ENCODE measurements around the gene VCX2. TPM values are rescaled to one million over a fixed set of nuclear protein-coding genes. Genes with fewer than 3 reads are reported as not detected.
"Not testable (repeated sequence)": the region's sequence is repeated elsewhere in the genome, so short reads cannot be mapped to it uniquely, and the experiment has no call there.

Gene VCX2
- total RNA-seq, 1 donor from 2014 or later, result not detected

- DNase-seq (ENCODE audit: low read depth), result no peak
- no peak overlapping the region for H3K4me3 ChIP-seq (ENCODE audit: low read depth, low read length)
- H3K36me3 ChIP-seq (ENCODE audit: control insufficient read depth, insufficient read depth, low read length), result no peaks in the 10 kb centered on the region
- TF ChIP-seq CTCF (IDR thresholded peaks at IDR 0.05; ENCODE audit: insufficient read depth, low read length, poor library complexity, severe bottlenecking), result no peak
- no peaks in the 10 kb centered on the region for H3K27me3 ChIP-seq (ENCODE audit: control insufficient read depth, insufficient read depth, low read length)
Observed at GRCh38 chrX:8126648-8127047, 44.4 kb downstream of the VCX2 start.

- Histone ChIP-seq H3K27me3 (ENCODE audit: control insufficient read depth, insufficient read depth, low read length) (no peaks in the 10 kb centered on the region), H3K36me3 (ENCODE audit: control insufficient read depth, insufficient read depth, low read length) (no peaks in the 10 kb centered on the region), H3K4me3 (ENCODE audit: low read depth, low read length) (no peak overlapping the region)
- no peak for DNase-seq (ENCODE audit: low read depth)
- no peak for TF ChIP-seq CTCF (IDR thresholded peaks at IDR 0.05; ENCODE audit: insufficient read depth, low read length, poor library complexity, severe bottlenecking)
Observed at GRCh38 chrX:8126092-8126491, 45.0 kb downstream of the VCX2 start.

- no peak for TF ChIP-seq CTCF (IDR thresholded peaks at IDR 0.05; ENCODE audit: insufficient read depth, low read length, poor library complexity, severe bottlenecking)
- Histone ChIP-seq H3K4me3 (ENCODE audit: low read depth, low read length) (no peak overlapping the region), H3K27me3 (ENCODE audit: control insufficient read depth, insufficient read depth, low read length) (no peaks in the 10 kb centered on the region), H3K36me3 (ENCODE audit: control insufficient read depth, insufficient read depth, low read length) (no peaks in the 10 kb centered on the region)
- DNase-seq (ENCODE audit: low read depth), result no peak
Observed at GRCh38 chrX:8125566-8125965, 45.5 kb downstream of the VCX2 start.

- no peaks in the 10 kb centered on the region for H3K36me3 ChIP-seq (ENCODE audit: control insufficient read depth, insufficient read depth, low read length)
- no peak for TF ChIP-seq CTCF (IDR thresholded peaks at IDR 0.05; ENCODE audit: insufficient read depth, low read length, poor library complexity, severe bottlenecking)
- no peak for DNase-seq (ENCODE audit: low read depth)
- no peaks in the 10 kb centered on the region for H3K27me3 ChIP-seq (ENCODE audit: control insufficient read depth, insufficient read depth, low read length)
- no peak overlapping the region for H3K4me3 ChIP-seq (ENCODE audit: low read depth, low read length)
Observed at GRCh38 chrX:8122538-8122937, 48.5 kb downstream of the VCX2 start.

- H3K36me3 ChIP-seq (ENCODE audit: control insufficient read depth, insufficient read depth, low read length); H3K4me3 ChIP-seq (ENCODE audit: low read depth, low read length); DNase-seq (ENCODE audit: low read depth); H3K27me3 ChIP-seq (ENCODE audit: control insufficient read depth, insufficient read depth, low read length): not testable (repeated sequence)
Observed at GRCh38 chrX:8121391-8121790, 49.7 kb downstream of the VCX2 start.

Other genes with a start within 250 kb of the VCX2 start
- gene PNPLA4, start 243.9 kb downstream of the VCX2 start, total RNA-seq, result 19.0 and 21.0 TPM in 2 replicates